GM21381 (cell line): Measurements from ENCODE around the gene LCN6.

Source experiments
- ATAC-seq: cut with Tn5 transposase; IDR thresholded peaks from one replicate; pipeline ENCODE4 v1.9.1; 2021; ENCODE audit warnings: mild to moderate bottlenecking, moderate library complexity; ENCODE audit not compliant: unreplicated experiment

Gene LCN6

DNA sequence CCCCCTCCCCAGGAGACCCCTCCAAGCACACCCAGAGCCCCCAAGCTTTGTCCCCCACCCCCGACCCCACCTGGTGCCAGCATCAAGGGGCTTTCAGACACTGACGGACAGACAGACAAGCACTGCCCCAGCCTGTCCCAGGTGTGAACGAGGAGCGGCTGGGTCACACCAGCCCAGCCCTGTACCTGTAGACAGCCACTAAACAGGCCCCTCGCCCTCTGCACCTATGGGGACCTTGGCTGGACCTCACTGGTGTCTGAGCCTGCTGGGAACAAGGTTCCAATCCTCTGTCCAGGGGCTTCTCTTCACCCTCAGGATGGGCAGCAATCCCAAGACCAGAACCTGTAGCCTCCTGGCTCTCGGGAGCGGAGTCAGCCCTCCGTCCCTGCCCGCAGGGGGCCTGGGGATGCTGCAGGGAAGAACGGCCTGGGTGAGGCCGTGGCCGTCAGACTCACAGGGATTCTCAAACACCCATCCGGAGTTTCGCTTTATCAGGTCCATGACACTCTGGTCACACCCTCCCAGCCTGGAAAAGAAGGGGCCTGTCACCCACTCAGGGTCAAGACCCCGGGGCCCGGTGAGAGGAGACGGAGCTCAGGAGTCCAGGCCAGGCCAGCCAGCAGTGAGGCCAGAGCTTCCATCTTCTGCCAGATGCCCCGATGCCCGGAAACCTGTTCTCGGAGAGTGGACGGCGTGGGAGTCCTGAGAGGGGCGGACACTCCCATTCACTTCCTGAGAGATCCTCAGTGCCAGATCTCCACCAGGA lies 2.8 kb downstream of the LCN6 start:
- no peak for ATAC-seq

DNA sequence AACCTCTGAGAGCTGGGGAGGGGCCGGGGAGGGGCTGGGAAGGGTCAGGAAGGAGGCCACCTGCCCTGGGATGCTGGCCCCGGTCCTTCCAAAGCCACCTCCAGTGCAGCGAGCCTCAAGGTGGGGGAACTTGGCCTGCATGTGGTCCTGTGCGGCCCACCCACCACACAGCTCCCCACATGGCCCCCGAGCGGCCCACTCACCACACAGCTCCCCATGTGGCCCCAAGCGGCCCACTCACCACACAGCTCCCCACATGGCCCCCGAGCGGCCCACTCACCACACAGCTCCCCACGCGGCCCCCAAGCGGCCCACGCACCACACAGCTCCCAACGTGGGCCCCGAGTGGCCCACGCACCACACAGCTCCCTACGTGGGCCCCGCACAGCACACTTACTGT lies 3.6 kb downstream of the LCN6 start:
- ATAC-seq: no peak

DNA sequence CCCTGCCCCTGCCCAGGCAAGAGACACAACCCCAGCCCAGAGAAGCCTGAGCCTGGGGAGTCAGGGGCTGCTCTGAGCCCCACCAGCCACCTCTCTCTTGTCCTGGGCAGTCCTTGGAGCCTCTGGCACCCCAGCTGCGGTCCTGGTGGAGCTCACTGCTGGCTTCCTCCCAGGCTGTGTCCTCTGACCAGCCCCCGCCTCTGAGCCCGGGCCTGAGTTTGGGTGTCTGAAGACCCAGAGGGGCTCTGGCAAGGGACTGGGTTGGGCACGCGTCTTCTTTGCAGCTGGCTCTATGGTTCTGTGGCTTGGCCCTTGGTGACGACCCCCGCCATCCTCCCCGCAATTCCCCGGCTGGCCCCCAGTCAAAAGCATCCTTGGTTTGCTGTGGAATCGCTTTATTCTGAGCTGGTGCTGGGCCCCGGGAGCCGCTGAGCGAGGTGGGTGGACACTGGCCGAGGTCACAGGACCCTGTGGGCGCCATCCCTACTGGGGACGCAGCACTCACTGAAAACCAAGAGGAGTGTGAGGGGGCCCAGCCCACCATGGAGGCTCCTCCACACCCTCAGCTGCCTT lies 4.6 kb downstream of the LCN6 start:
- no peak for ATAC-seq

DNA sequence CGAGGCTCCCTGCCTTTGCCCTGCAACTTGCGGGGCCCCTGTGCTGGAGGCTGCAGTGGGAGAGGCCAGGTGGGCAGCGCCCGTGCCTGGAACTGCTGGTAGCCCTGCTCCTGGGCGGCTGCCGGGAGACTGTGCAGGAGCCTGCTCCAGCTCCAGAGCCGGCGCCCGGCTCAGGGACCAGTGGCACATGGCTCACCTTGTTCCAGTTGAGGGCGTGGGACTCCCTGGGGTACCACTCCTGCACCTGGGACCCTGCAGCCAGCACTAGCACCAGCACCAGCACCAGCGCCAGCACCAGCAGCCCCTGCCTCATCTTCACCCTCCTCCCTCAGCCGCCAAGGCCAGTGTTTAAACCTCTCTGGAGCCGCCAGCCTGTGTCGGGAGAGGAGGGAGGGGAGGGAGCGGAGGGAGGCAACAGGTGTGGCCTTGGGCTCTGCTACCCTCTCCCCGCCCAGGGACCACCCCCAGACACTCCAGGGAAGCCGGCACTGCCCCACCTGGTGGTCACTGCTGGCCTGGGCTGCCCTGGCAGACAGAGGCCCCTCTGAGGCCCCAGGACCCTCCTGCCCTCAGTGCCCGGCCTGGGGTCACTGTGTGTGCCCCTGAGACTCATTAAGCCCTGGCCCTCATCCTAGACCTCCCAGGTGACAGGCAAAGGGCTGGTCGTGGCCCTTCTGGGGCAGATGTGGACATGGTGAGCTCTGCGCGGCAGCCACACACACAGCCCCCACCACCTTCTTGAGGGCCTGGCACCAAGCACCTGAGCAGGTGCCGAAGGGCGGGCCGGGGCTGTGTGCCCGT lies 5.5 kb downstream of the LCN6 start, which contains the start of gene LCN10:
LCN10 (minus strand) TSS at position 350 of the 801 bp plus-strand sequence; CDS start at position 313, 37 bp downstream.
- no peak for ATAC-seq

- no peak for ATAC-seq
These were observed 6.3 kb downstream of the LCN6 start for GRCh38 chr9:136741883-136742571.

GRCh38 chr9:136740971-136741882 lies 7.1 kb downstream of the LCN6 start:
- no peak for ATAC-seq

- ATAC-seq: no peak
These were observed 7.8 kb downstream of the LCN6 start for GRCh38 chr9:136740491-136740890.

- no peak for ATAC-seq
These were observed 8.3 kb downstream of the LCN6 start for GRCh38 chr9:136740069-136740468.

- no peak for ATAC-seq
These were observed 8.8 kb downstream of the LCN6 start for GRCh38 chr9:136739509-136739908.

DNA sequence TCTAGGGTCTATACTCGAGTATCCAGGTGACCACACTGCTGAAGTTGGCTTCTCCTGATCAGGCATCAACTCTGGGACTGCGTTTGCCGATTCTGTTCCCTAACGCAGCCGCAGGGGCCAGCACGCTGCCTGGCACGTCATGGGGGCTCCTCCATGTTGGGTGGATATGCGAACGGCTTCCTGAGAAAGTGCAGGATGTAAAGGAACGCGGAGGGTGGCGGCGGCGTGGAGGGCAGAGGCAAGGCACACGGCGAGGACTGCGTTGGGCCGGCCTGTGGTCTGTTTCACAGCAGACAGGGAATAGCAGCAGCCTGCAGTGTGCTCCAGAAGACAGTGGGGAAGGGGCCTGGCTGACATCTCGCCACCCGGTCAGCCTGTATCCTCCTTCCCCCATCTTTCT lies 9.4 kb downstream of the LCN6 start:
- no peak for ATAC-seq

DNA sequence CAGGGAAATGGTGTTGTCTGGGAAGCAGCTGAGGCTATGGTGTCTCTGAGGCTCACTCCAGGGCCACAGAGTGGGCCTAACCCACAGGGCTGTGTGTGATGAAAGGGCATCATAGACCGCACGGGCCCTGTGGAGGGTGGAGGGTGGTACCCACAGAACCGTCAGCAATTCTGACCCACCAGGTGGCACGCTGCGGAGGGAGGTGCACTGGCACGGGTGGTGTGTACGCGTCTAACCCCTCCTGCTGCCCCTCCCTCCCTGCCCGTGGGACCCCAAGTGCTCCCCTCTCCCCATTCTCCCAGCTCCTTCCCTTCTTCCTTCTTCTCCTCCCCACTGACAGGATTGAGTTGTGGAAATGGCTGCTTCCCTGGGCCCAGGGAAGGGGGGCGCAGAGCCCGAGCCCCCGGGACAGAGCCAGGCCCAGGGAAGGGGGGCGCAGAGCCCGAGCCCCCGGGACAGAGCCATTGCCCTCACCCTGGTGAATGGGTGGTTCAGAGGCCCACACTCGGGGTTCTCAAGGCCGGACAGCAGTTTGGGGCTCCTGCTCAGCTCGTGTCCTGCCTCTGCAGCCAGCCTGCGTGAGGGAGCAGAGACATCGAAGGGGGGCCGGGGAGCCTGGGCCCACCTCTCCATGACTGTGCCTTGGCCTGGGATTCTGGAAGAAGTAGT lies 12.4 kb downstream of the LCN6 start:
- no peak for ATAC-seq

GRCh38 chr9:136734837-136735496 lies 13.4 kb downstream of the LCN6 start:
- no peak for ATAC-seq

DNA sequence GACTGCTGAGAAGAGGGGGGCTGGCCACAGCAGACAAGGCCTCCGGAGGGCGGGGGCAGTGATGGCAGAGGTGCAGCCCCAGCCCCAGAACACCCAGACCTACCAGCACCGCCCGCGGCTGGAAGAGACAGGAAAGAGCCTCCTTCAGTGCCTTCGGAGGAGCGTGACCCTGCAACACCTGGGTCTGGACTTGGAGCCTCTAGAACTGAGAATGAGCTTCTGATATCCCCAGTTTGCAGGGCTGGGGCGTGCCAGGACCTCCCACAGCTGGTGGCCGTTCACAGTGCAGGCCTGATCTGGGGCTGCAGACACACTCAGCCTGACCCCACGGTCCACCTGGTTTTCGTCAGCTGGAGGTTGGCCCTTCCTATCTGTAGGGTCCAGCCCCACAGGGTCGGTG lies 14.7 kb downstream of the LCN6 start:
- ATAC-seq: no peak

DNA sequence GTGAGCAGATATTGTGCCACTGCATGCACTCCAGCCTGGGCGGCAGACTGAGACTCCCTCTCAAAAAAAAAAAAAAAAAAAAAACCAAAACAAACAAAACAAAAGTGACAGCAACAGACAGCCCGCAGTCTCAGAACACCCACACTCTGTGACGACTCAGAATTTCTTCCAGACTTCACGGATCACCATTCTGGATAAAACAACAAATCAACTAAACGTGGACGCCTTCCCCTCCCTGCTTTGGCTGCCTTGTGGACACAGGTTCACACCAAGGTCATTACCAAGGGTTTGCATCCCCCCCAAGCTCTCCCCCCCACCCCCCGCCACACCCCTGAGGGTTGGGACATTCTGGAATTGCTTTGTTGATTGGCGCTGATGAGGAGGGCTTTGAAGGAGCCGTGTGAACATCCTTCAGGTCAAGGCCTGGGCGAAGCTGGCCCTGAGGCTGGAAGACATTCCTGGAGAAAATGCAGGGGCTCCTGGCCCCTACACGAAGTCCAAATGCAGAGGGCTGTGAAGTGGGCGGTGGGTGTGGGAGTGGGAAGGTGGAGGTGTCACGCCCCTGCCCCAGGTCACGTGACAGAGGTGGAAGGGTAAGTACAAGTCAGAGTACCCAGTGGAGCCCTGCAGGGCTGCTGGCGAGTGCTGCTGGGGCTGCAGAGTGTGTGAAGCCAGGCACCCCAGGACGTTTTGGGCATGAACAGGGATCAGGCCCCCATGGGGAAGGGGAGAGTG lies 15.7 kb downstream of the LCN6 start:
- ATAC-seq: no peak

DNA sequence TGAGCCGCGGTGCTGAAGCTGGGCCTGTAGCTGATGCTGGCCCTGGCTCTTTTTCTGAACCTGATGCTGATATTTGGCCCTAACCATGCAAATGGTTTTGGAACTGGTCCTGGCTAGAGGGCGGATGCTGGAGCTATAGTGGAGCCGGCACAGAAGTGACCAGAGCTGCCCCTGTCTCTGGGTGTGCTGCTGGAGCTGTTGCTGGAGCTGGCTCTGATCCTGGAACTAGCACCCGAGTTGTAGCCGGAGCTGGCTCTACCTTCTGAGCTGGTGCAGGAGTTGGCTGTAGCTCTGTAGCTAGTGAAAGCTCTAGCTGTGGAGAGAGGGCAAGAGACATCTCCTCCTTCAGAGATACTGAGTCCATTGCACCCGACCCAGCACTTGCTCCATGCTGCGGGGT lies 18.4 kb downstream of the LCN6 start:
- ATAC-seq: no peak

- ATAC-seq: no peak
These were observed 19.2 kb downstream of the LCN6 start for GRCh38 chr9:136729144-136729543.

DNA sequence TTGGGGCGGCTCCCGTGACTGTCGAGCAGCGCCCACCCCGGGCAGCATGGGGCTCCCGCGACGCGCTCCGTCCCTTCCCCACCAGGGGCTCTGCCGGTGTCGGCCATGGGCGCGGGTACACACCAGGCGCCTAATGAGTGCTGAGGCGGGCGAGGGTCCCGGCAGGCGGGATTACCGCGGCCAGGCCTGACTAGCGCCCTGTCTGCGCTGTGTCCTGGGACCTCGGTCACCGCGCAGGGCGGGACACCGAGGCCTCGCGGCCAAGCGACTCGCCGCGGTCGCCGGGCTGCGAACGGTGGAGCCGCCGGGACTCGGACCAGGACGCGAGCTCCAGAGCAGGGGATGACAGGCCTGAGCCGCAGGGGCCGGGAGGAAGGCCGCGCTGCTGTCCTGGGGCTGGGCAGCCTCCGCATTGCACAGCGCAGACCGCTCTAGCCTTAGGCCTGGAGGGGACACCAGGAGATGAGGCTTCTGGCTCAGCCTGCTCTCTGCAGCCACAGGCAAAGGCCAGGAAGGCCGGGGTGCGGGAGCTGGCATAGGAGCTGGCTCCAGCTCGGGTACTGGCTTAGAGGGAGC lies 19.7 kb downstream of the LCN6 start:
- peak; percentile 9 for ATAC-seq

DNA sequence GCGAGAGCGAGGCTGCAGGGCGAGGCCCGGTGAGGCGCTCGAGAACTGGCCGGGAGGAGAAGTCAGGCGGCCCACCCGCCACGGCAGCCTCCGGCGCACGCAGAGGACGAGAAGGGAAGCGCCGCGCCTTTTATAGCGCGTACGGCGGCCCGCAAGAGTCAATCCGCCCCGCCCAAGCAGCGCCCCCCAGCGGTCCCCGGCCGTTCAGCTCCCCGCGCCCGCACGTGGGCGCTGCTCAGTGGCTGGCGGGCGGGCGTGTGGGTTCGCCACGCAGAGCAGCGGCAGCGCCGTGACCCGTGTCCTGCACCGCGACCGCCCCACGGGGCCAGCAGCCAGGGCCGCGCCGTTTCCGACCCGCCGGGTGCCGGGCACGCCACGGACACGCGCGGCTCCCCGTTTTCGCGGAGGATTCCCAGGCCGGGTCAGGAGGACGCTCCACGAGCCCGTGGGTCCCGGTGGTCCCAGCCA lies 20.2 kb downstream of the LCN6 start:
- peak; percentile 65 for ATAC-seq
